Peyer's patch (tissue), 4 donors: ENCODE data around the gene ACAD11.

ENCODE experiments used
- CTCF ChIP-seq, 6 experiments: fragments of 450-650 bp in 4 of 6; fragments of 200-600 bp in 2 of 6; sonication (generic) in 1 of 6; IDR thresholded peaks; one replicate each; pipeline ENCODE4 v1.5.1; 2017 to 2019; ENCODE audit warnings: antibody characterized with exemption in 6 of 6, mild to moderate bottlenecking in 3 of 6, moderate library complexity in 1 of 6
- POLR2A ChIP-seq, 2 donors: fragments of 450-650 bp; IDR thresholded peaks; one replicate each; pipeline ENCODE4 v1.5.1; 2017; ENCODE audit warnings: antibody characterized with exemption in 2 of 2, mild to moderate bottlenecking in 2 of 2, moderate library complexity in 2 of 2

GRCh38 chr3:132638706-132639105 is 20.9 kb downstream of the ACAD11 start:
- TF ChIP-seq CTCF (IDR thresholded peaks at IDR 0.05) (no peak), POLR2A (IDR thresholded peaks at IDR 0.05) (no peak)
